Endothelial cell of umbilical vein (primary cell): ENCODE measurements around the gene POLR3C. TPM values are rescaled to one million over a fixed set of nuclear protein-coding genes. Genes with fewer than 3 reads are reported as not detected.

Experiments used
- BruUV-seq: library from RNA; stranded (reverse); fragments of 400-500 nt; replicated peaks from 2 replicates; lab custom pipeline; 2021; lab: Mats Ljungman, UMichigan
- CTCF ChIA-PET: fragments of 300-600, 350-600 bp; sonication (Branson Sonifier 250); formaldehyde crosslinking; loops from one replicate; lab custom pipeline; 2021; ENCODE audit warnings: antibody characterized with exemption, inconsistent platforms; lab: Charles Lee
- POLR2A ChIA-PET: fragments of 300-600, 350-600 bp; sonication (Branson Sonifier 250); formaldehyde crosslinking; loops from one replicate; lab custom pipeline; 2021; ENCODE audit warnings: antibody characterized with exemption, inconsistent platforms; lab: Charles Lee
- DNase-seq: peaks from one replicate; pipeline ENCODE4 v3.0.0-alpha.2; 2011; ENCODE audit warnings: low read depth, low spot score
- FAIRE-seq: peaks from 2 replicates; lab custom pipeline; 2011; peaks lifted over from hg19 to GRCh38; lab: Jason Lieb, UNC
- H2AFZ ChIP-seq: 2 replicates; pipeline ENCODE4 v1.6.0; 2012; ENCODE audit warnings: low read depth, low read length, control low read depth, inconsistent platforms
- H3K27ac ChIP-seq: 2 replicates; pipeline ENCODE4 v1.5.1; 2011; ENCODE audit warnings: low read depth, mild to moderate bottlenecking, control low read depth, low read length, moderate library complexity; ENCODE audit not compliant: insufficient read depth
- H3K27me3 ChIP-seq, 2 experiments: 2 replicates each; pipeline versions ENCODE4 v1.6.0 to v1.6.1; 2011; ENCODE audit warnings: low read length in 2 of 2, mixed read lengths in 1 of 2; ENCODE audit not compliant: control insufficient read depth in 2 of 2, insufficient read depth in 2 of 2
- H3K36me3 ChIP-seq, 2 experiments: 2 replicates in 1 of 2; 3 replicates in 1 of 2; pipeline ENCODE4 v1.5.1; 2011; ENCODE audit warnings: low read length in 2 of 2, mild to moderate bottlenecking in 1 of 2, moderate library complexity in 1 of 2; ENCODE audit not compliant: control insufficient read depth in 2 of 2, insufficient read depth in 2 of 2; ENCODE audit errors: extremely low read depth in 1 of 2
- H3K4me1 ChIP-seq: 3 replicates; pipeline ENCODE4 v1.5.1; 2011; ENCODE audit warnings: mild to moderate bottlenecking, low read length; ENCODE audit not compliant: control insufficient read depth, insufficient read depth; ENCODE audit errors: extremely low read depth
- H3K4me2 ChIP-seq: 2 replicates; pipeline ENCODE4 v1.6.1; 2011; ENCODE audit warnings: low read length, control low read depth, mixed read lengths; ENCODE audit not compliant: insufficient read depth
- H3K4me3 ChIP-seq, 3 experiments: fragments of 200-600 bp in 1 of 3; sonication (generic), shearing (Covaris generic) in 1 of 3; replicated peaks in 1 of 3; 2 replicates each; pipeline ENCODE4 v1.5.1; 2011 to 2016; ENCODE audit warnings: control low read depth in 3 of 3, low read length in 3 of 3, mild to moderate bottlenecking in 2 of 3, inconsistent platforms in 1 of 3, low read depth in 1 of 3, moderate library complexity in 1 of 3; ENCODE audit not compliant: insufficient read depth in 1 of 3
- H3K79me2 ChIP-seq: 2 replicates; pipeline ENCODE4 v1.6.0; 2012; ENCODE audit warnings: low read length, inconsistent platforms; ENCODE audit not compliant: control insufficient read depth, insufficient read depth
- H3K9ac ChIP-seq: replicated peaks from 2 replicates; pipeline ENCODE3; 2011; ENCODE audit warnings: low read length, control low read depth; ENCODE audit not compliant: insufficient read depth; ENCODE audit errors: extremely low read depth
- H3K9me1 ChIP-seq: replicated peaks from 3 replicates; pipeline ENCODE4 v1.6.0; 2011; ENCODE audit warnings: mild to moderate bottlenecking, low read length; ENCODE audit not compliant: control insufficient read depth, insufficient read depth; ENCODE audit errors: extremely low read depth
- H3K9me3 ChIP-seq: replicated peaks from 2 replicates; pipeline ENCODE4 v1.5.1; 2012; ENCODE audit warnings: low read length, inconsistent platforms; ENCODE audit not compliant: control insufficient read depth, insufficient read depth
- H4K20me1 ChIP-seq: replicated peaks from 2 replicates; pipeline ENCODE3; 2011; ENCODE audit warnings: mild to moderate bottlenecking, low read length; ENCODE audit not compliant: control insufficient read depth, insufficient read depth; ENCODE audit errors: extremely low read depth
- EZH2 ChIP-seq: IDR thresholded peaks from 2 replicates; pipeline ENCODE4 v1.6.1; 2012; ENCODE audit warnings: borderline replicate concordance, low read depth, mild to moderate bottlenecking, moderate library complexity, low read length, inconsistent platforms; ENCODE audit not compliant: severe bottlenecking
- FOS ChIP-seq: IDR thresholded peaks from 2 replicates; pipeline ENCODE4 v1.6.1; 2011; ENCODE audit warnings: mild to moderate bottlenecking, low read length, moderate library complexity, borderline replicate concordance; ENCODE audit not compliant: insufficient read depth
- GATA2 ChIP-seq: IDR thresholded peaks from 2 replicates; pipeline ENCODE4 v1.7.0; 2011; ENCODE audit warnings: low read depth, mild to moderate bottlenecking, moderate library complexity, mixed read lengths, low read length; ENCODE audit not compliant: insufficient read length, insufficient read depth
- JUN ChIP-seq: IDR thresholded peaks from 2 replicates; pipeline ENCODE4 v1.6.1; 2011; ENCODE audit warnings: borderline replicate concordance, low read depth; ENCODE audit not compliant: insufficient read length, insufficient read depth
- MYC ChIP-seq: IDR thresholded peaks from one replicate; pipeline ENCODE4 v1.6.1; 2011; ENCODE audit warnings: mild to moderate bottlenecking, low read depth, low read length
- POLR2A ChIP-seq: IDR thresholded peaks from 2 replicates; pipeline ENCODE4 v1.6.1; 2012; ENCODE audit warnings: low read depth, mild to moderate bottlenecking, control low read depth, low read length
- POLR2AphosphoS5 ChIP-seq: IDR thresholded peaks from 2 replicates; pipeline ENCODE4 v1.6.1; 2012; ENCODE audit warnings: low read depth, mild to moderate bottlenecking, control low read depth, low read length, moderate library complexity; ENCODE audit not compliant: insufficient read depth
- dilution Hi-C: fragments of 300-500 bp; cut with MboI; formaldehyde crosslinking; loops from one replicate; pipeline ENCODE4 v1.15.0; 2019; ENCODE audit warnings: low sequenced_read_pairs; ENCODE audit not compliant: extremely low pct_ligation_motif_present
- intact Hi-C: fragments of 100-400 bp; cut with micrococcal nuclease; formaldehyde crosslinking; loops from one replicate; pipeline ENCODE4 v1.10.0; 2022
- polyA plus RNA-seq, 4 experiments: library from polyadenylated mRNA; depleted of rRNA in 3 of 4; stranded (reverse) in 3 of 4; unstranded in 1 of 4; fragments of >200 nt; gene quantifications; 2 replicates each; pipeline versions ENCODE4 v1.2.1 to v1.2.3, GENCODE V29; 2011 to 2012; ENCODE audit warnings: missing spikeins in 1 of 4
- total RNA-seq: library from RNA; stranded (reverse); gene quantifications from 2 replicates; pipeline ENCODE4 v1.2.3, GENCODE V29; 2021
- TF ChIP-seq, protein P1 (sequence below), 2 donors: IDR thresholded peaks; 1 replicate in 1 of 2; 2 replicates in 1 of 2; pipeline ENCODE4 v1.5.1; 2011; ENCODE audit warnings: low read length in 2 of 2, mild to moderate bottlenecking in 2 of 2, moderate library complexity in 2 of 2, control low read depth in 1 of 2, inconsistent platforms in 1 of 2, low read depth in 1 of 2; ENCODE audit not compliant: insufficient read depth in 1 of 2; ENCODE audit errors: extremely low read depth in 1 of 2

Gene POLR3C
- total and polyA plus RNA-seq, 2 donors (not counting 3 experiments of a cell fraction or from before 2014, with no cell fraction given): 28.4 to 30.4 TPM

DNA sequence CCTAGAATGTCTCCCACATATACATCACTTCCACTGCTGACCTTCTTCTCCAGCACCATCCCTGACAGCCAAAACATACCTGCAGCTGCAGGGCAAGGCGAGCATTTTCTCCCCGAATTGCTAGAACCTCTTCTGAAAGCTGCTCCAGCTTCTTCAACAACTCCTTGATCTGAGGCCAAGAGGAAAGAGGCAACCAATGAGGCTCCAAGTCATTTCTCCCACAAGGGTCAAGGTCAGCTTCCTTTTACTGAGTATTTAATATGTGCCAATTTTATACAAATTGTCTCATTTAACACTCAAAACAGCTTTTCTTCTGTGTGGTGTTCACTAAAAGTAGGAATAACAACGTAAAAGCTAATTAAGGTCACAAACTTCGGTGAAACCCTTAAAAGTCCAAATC lies 44.2 kb downstream of the POLR3C start:
- H3K27me3 ChIP-seq: peaks cover 7 to 11% of the 10 kb centered on the region in 2 experiments
- H4K20me1 ChIP-seq: no peaks in the 10 kb centered on the region
- intact Hi-C loops (no loop called here), dilution Hi-C loops (no loop called here)
- CTCF ChIA-PET: interaction anchor here (0.9 to 2.5 kb wide), 5 partner anchors 10 to 23 kb away, joined by 3 to 10 read pairs (median 4); partner anchors contain the start of gene NUDT17
- H3K79me2 ChIP-seq: no peaks in the 10 kb centered on the region
- TF ChIP-seq EZH2 (no peak), FOS (no peak), POLR2A (no peak), JUN (no peak), POLR2AphosphoS5 (no peak), GATA2 (no peak), MYC (no peak)
- TF ChIP-seq, protein P1, sequence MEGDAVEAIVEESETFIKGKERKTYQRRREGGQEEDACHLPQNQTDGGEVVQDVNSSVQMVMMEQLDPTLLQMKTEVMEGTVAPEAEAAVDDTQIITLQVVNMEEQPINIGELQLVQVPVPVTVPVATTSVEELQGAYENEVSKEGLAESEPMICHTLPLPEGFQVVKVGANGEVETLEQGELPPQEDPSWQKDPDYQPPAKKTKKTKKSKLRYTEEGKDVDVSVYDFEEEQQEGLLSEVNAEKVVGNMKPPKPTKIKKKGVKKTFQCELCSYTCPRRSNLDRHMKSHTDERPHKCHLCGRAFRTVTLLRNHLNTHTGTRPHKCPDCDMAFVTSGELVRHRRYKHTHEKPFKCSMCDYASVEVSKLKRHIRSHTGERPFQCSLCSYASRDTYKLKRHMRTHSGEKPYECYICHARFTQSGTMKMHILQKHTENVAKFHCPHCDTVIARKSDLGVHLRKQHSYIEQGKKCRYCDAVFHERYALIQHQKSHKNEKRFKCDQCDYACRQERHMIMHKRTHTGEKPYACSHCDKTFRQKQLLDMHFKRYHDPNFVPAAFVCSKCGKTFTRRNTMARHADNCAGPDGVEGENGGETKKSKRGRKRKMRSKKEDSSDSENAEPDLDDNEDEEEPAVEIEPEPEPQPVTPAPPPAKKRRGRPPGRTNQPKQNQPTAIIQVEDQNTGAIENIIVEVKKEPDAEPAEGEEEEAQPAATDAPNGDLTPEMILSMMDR (IDR thresholded peaks at IDR 0.05; ENCODE audit: extremely low read depth in 1 of 2, insufficient read depth in 1 of 2, low read depth in 1 of 2, low read length in 2 of 2): no peak
- BruUV-seq: no TSS peak
- no peaks in the 10 kb centered on the region for H3K9me3 ChIP-seq
- FAIRE-seq: no peak
- peaks cover 8% of the 10 kb centered on the region for H3K4me1 ChIP-seq
- H3K4me2 ChIP-seq: no peak overlapping the region
- no peak for DNase-seq
- no peak overlapping the region for H3K4me3 ChIP-seq
- H3K9ac ChIP-seq: no peak overlapping the region
- no peak overlapping the region for H3K27ac ChIP-seq
- POLR2A ChIA-PET: no interaction called here
- H3K36me3 ChIP-seq: no peaks in the 10 kb centered on the region
- no peak overlapping the region for H2AFZ ChIP-seq
- H3K9me1 ChIP-seq: no peaks in the 10 kb centered on the region
